GM19351 (cell line): ENCODE data around the gene GSTM4.
A peak's percentile ranks its signal among the peaks of the same experiment; 100 is the strongest.

Source experiments
- ATAC-seq: cut with Tn5 transposase; IDR thresholded peaks from one replicate; pipeline ENCODE4 v1.9.1; 2021; ENCODE audit warnings: mild to moderate bottlenecking, moderate library complexity; ENCODE audit not compliant: unreplicated experiment

Gene GSTM4

GRCh38 chr1:109636201-109636952 is 19.5 kb upstream of the GSTM4 start:
- no peak for ATAC-seq

GRCh38 chr1:109637446-109637845 is 18.5 kb upstream of the GSTM4 start:
- no peak for ATAC-seq

- ATAC-seq = no peak
Observed at GRCh38 chr1:109639063-109639840, 16.6 kb upstream of the GSTM4 start.

GRCh38 chr1:109639841-109640184 is 16.1 kb upstream of the GSTM4 start:
- peak; percentile 2 for ATAC-seq

- peak; percentile 53 for ATAC-seq
Observed at GRCh38 chr1:109640285-109640865, 15.5 kb upstream of the GSTM4 start.

- no peak for ATAC-seq
Observed at GRCh38 chr1:109641078-109641740, 14.7 kb upstream of the GSTM4 start.

GRCh38 chr1:109641861-109642260 is 14.0 kb upstream of the GSTM4 start:
- ATAC-seq = no peak

- no peak for ATAC-seq
Observed at GRCh38 chr1:109642626-109643025, 13.3 kb upstream of the GSTM4 start.

- peak; percentile 95 for ATAC-seq
Observed at GRCh38 chr1:109643385-109644230, 12.3 kb upstream of the GSTM4 start.

- ATAC-seq = no peak
Observed at GRCh38 chr1:109644670-109645069, 11.2 kb upstream of the GSTM4 start.

GRCh38 chr1:109649491-109649914 is 6.4 kb upstream of the GSTM4 start:
- ATAC-seq = no peak

- no peak for ATAC-seq
Observed at GRCh38 chr1:109650609-109651008, 5.3 kb upstream of the GSTM4 start.

GRCh38 chr1:109652402-109652801 is 3.5 kb upstream of the GSTM4 start:
- no peak for ATAC-seq

GRCh38 chr1:109653306-109653705 is 2.6 kb upstream of the GSTM4 start:
- no peak for ATAC-seq

GRCh38 chr1:109654519-109654918 is 1.4 kb upstream of the GSTM4 start:
- ATAC-seq = no peak

- no peak for ATAC-seq
Observed at GRCh38 chr1:109657395-109657794, 1.5 kb downstream of the GSTM4 start.

- ATAC-seq = no peak
Observed at GRCh38 chr1:109657970-109658369, 2.1 kb downstream of the GSTM4 start.

GRCh38 chr1:109658533-109659042 is 2.7 kb downstream of the GSTM4 start:
- ATAC-seq = no peak

GRCh38 chr1:109659145-109659544 is 3.2 kb downstream of the GSTM4 start:
- ATAC-seq = no peak

GRCh38 chr1:109659997-109660690 is 4.2 kb downstream of the GSTM4 start:
- ATAC-seq = no peak
